ENCODE data around the gene GPC6.

The GPC6 gene

DNA sequence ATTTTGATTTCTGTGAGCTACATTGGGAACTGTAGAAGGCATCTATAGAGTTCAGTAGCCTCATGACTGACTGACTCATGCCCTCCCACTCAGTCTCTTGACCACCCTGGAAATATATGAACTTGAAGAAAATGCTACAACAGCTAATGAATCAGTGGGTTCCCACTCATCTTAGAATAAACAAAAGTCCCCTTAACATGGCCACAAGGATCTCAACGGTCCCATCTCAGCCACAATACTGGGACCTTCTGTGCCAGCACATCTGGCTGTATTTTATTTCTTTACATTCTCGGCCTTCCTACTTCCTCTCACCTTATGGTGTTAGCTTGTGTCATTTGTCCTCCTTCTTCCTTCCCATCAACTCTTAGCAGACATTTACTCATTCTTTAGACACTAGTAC, 633.1 kb downstream of the GPC6 start:
- in situ Hi-C loops (cut with HindIII; ENCODE audit: low sequenced_read_pairs): no loop called here
- H3K4me3 ChIP-seq (ENCODE audit: low read depth, low read length): no peak overlapping the region
- peak; percentile 54 for DNase-seq (ENCODE audit: low read depth, low spot score)
- TF ChIP-seq, protein P1, sequence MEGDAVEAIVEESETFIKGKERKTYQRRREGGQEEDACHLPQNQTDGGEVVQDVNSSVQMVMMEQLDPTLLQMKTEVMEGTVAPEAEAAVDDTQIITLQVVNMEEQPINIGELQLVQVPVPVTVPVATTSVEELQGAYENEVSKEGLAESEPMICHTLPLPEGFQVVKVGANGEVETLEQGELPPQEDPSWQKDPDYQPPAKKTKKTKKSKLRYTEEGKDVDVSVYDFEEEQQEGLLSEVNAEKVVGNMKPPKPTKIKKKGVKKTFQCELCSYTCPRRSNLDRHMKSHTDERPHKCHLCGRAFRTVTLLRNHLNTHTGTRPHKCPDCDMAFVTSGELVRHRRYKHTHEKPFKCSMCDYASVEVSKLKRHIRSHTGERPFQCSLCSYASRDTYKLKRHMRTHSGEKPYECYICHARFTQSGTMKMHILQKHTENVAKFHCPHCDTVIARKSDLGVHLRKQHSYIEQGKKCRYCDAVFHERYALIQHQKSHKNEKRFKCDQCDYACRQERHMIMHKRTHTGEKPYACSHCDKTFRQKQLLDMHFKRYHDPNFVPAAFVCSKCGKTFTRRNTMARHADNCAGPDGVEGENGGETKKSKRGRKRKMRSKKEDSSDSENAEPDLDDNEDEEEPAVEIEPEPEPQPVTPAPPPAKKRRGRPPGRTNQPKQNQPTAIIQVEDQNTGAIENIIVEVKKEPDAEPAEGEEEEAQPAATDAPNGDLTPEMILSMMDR (IDR thresholded peaks at IDR 0.05; ENCODE audit: low read depth, low read length): no peak

DNA sequence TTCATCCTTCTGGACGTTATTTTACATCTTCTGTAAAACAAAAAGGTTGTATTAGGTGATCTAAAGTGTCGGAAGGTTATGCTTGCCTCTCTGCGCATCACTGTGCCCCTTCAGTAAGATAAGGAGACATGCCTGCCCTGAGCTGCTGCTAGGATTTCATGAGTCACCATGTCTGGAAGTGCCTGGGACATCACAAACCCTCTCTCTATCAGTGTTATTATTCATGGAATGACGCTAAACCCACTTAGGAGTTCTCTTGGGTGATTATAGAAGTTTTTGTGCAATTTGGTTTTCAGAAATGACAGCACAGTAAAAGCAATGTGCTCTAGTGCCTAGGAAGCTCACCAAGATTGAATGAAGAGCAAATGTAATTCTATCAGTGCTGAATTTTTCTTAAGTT, 635.2 kb downstream of the GPC6 start:
- H3K4me3 ChIP-seq (ENCODE audit: low read depth, low read length): no peak overlapping the region
- TF ChIP-seq, protein P1 (IDR thresholded peaks at IDR 0.05; ENCODE audit: low read depth, low read length): no peak
- in situ Hi-C loops (cut with HindIII; ENCODE audit: low sequenced_read_pairs): no loop called here
- peak; percentile 59 for DNase-seq (ENCODE audit: low read depth, low spot score)

DNA sequence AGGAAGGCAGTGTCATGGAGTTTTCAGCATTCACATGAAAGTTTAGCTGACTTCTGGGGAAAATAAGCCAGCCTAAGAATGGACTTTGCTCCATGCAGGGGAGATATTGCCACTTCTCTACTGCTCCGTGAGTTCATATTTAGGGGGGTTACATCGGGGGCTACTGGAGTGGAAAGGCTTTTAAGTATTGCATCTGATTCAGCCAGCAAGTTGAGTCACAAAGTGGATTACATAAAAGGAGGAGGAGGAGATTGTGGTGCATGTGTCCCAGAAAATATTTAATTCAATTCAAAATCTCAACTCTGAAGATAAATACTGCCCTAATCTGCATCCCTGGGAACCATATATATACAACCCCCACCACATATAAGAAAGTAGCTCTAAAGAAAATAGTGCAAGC, 635.7 kb downstream of the GPC6 start:
- in situ Hi-C loops (cut with HindIII; ENCODE audit: low sequenced_read_pairs): no loop called here
- TF ChIP-seq, protein P1 (IDR thresholded peaks at IDR 0.05; ENCODE audit: low read depth, low read length): no peak
- no peak overlapping the region for H3K4me3 ChIP-seq (ENCODE audit: low read depth, low read length)
- DNase-seq (ENCODE audit: low read depth, low spot score): no peak

DNA sequence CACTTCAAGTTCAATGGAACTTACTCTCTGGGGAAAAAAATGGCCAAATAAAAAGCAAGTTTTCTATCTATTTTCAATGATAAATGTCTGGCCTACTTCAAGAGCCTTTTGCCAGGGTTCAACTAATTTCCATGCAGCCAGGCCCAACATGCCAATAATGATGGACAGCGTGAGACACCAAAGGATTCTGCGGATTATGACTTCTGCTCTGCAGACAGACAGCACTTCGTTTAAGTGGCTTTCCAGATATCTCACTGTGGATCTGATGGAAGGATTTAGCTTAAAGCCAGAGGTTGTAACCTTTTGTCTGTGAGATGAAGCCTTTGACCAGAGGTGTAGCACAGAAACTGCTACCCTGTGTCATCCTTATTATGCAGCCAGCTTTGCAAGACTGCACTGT, 638.6 kb downstream of the GPC6 start:
- H3K4me3 ChIP-seq (ENCODE audit: low read depth, low read length): no peak overlapping the region
- TF ChIP-seq, protein P1 (IDR thresholded peaks at IDR 0.05; ENCODE audit: low read depth, low read length): no peak
- in situ Hi-C loops (cut with HindIII; ENCODE audit: low sequenced_read_pairs): no loop called here

DNA sequence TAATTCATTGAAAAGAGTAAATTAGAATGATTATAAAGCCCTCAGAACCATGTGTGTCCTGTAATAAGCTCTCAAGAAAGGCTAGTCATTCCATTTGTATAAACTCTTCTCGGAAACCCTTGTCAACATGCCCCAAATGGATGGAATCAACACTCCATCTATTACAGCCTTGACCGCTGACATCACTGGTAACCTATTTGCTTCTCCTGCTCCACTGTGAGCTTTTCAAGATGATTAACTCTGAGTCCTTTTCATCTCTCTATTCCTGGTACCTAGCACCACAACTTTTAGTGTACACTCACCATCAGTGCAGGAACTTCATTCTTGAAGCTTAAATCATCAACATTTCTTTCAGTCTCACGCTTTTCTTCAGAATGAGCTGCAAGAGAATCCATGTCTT, 640.9 kb downstream of the GPC6 start:
- no peak overlapping the region for H3K4me3 ChIP-seq (ENCODE audit: low read depth, low read length)
- TF ChIP-seq, protein P1 (IDR thresholded peaks at IDR 0.05; ENCODE audit: low read depth, low read length): no peak
- DNase-seq (ENCODE audit: low read depth, low spot score): no peak
- in situ Hi-C loops (cut with HindIII; ENCODE audit: low sequenced_read_pairs): no loop called here

More for the DNA sequence above, 638.6 kb downstream of the GPC6 start:
- no peak for DNase-seq (ENCODE audit: low read depth, low spot score)

DNA sequence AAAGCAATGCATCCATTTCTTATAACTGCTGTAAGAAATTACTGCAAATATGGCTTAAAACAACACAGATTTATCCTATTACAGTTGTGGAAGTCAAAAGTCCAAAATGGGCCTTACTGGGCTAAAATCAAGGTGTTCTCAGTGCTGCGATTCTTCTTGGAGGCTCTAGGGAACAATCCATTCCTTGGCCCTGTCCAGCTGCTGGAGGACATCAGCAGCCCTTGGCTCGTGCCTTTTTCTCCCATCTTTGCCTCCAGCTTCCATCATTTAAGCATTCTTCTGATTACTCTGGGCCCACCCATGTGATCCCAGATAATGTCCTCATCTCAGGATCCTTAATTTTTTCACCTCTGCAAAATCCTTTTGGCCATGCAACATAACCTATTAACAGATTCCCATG, 645.8 kb downstream of the GPC6 start:
- H3K4me3 ChIP-seq (ENCODE audit: low read depth, low read length): no peak overlapping the region
- in situ Hi-C loops (cut with HindIII; ENCODE audit: low sequenced_read_pairs): no loop called here
- TF ChIP-seq, protein P1 (IDR thresholded peaks at IDR 0.05; ENCODE audit: low read depth, low read length): no peak
- no peak for DNase-seq (ENCODE audit: low read depth, low spot score)

DNA sequence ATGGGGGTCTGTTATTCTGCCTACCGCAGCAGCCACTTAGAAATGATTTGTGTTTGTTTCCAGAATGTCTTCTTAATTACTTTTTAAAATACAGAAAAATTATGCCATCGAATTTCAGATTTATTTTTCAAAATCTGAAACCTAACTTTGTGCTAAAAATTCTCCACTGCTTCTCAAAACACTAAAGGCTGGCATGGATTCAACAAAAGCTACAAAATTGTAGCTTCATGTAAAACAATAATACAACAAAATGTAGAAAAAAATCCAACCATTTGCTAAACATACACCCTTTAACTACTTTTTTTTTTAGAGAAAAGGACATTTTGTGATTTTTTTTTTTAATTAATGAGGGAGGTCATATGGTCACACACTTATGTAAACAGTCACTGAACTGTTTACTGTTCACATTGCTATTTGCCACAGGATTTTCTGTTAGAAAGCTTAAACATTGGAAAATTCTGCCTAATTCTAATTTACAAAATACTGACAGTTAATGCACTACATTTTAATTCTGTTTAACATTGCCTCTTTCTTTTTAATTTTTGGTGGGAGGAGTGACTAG, 646.3 kb downstream of the GPC6 start:
- in situ Hi-C loops (cut with HindIII; ENCODE audit: low sequenced_read_pairs): no loop called here
- no peak for DNase-seq (ENCODE audit: low read depth, low spot score)
- TF ChIP-seq, protein P1 (IDR thresholded peaks at IDR 0.05; ENCODE audit: low read depth, low read length): no peak
- H3K4me3 ChIP-seq (ENCODE audit: low read depth, low read length): no peak overlapping the region
